ENCODE measurements around the gene BTBD19. TPM values are rescaled to one million over a fixed set of nuclear protein-coding genes. Genes with fewer than 3 reads are reported as not detected.

Gene BTBD19
- total RNA-seq, 1 donor from 2014 or later, result 1.4 TPM

DNA sequence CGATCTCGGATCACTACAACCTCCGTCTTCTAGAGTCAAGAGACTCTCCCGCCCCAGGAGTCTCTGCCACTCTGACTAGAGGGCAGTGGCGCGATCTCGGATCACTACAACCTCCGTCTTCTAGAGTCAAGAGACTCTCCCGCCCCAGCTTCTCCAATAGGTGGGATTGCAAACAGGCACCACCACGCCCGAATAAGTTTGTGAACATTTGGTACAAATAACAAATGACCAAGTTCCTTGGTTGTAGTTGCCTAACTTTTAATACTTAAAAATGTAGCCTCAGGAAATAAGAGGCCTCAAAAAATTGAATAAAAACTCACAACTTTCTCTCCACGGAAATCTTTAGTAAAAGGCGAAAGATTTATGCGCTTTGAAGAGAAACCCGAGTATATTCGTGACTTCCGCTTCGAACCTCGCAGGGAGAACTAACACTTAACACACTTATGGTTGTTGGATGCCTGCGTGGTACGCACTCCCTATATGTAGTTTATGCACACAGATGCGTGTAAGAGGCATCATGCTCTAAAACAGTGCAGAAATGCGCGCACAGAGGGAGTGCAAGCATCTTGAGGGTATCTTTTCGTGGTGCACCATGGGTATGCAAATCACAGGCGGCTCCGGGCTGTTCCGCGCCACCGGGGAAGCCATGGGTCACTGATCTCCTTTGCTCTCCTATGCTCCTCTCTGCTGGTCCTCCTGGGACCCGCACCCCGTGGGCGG, 11.4 kb downstream of the BTBD19 start:
- H3K4me2 ChIP-seq, result peak overlapping the region; percentile 71
- H3K9ac ChIP-seq, result peak overlapping the region; percentile 93
- DNase-seq (ENCODE audit: low spot score), result peak; percentile 93
- peak overlapping the region; percentile 80 for H3K4me3 Mint-ChIP-seq
- H3K9me3 Mint-ChIP-seq, result peaks cover 11% of the 10 kb centered on the region
- peaks cover 8% of the 10 kb centered on the region for H3K4me1 ChIP-seq
- no peaks in the 10 kb centered on the region for H3K36me3 ChIP-seq
- H3K36me3 Mint-ChIP-seq, result peaks cover 8% of the 10 kb centered on the region
- H3K27ac ChIP-seq, result peak overlapping the region; percentile 100
- no peaks in the 10 kb centered on the region for H4K20me1 ChIP-seq (ENCODE audit: low read depth)
- H3K79me2 ChIP-seq (ENCODE audit: low read depth), result no peaks in the 10 kb centered on the region
- no peaks in the 10 kb centered on the region for H3K27me3 ChIP-seq
- H3K4me3 ChIP-seq, result peak overlapping the region; percentile 39
- peak overlapping the region; percentile 78 for H2AFZ ChIP-seq (replicated peaks)
- peaks cover 17% of the 10 kb centered on the region for H3K27me3 Mint-ChIP-seq (ENCODE audit: insufficient read depth, low read depth)
- H3K27ac Mint-ChIP-seq, result peak overlapping the region; percentile 100
- H3K9me3 ChIP-seq (ENCODE audit: low read depth), result no peaks in the 10 kb centered on the region
- peaks cover 32% of the 10 kb centered on the region for H3K4me1 Mint-ChIP-seq
- TF ChIP-seq EZH2 (IDR thresholded peaks at IDR 0.05) (no peak), EZH2phosphoT487 (IDR thresholded peaks at IDR 0.05) (no peak)
- TF ChIP-seq, protein P1, sequence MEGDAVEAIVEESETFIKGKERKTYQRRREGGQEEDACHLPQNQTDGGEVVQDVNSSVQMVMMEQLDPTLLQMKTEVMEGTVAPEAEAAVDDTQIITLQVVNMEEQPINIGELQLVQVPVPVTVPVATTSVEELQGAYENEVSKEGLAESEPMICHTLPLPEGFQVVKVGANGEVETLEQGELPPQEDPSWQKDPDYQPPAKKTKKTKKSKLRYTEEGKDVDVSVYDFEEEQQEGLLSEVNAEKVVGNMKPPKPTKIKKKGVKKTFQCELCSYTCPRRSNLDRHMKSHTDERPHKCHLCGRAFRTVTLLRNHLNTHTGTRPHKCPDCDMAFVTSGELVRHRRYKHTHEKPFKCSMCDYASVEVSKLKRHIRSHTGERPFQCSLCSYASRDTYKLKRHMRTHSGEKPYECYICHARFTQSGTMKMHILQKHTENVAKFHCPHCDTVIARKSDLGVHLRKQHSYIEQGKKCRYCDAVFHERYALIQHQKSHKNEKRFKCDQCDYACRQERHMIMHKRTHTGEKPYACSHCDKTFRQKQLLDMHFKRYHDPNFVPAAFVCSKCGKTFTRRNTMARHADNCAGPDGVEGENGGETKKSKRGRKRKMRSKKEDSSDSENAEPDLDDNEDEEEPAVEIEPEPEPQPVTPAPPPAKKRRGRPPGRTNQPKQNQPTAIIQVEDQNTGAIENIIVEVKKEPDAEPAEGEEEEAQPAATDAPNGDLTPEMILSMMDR (IDR thresholded peaks at IDR 0.05), result peak; percentile 22
- peaks cover 31% of the 10 kb centered on the region for H3F3A ChIP-seq (ENCODE audit: low read depth)

DNA sequence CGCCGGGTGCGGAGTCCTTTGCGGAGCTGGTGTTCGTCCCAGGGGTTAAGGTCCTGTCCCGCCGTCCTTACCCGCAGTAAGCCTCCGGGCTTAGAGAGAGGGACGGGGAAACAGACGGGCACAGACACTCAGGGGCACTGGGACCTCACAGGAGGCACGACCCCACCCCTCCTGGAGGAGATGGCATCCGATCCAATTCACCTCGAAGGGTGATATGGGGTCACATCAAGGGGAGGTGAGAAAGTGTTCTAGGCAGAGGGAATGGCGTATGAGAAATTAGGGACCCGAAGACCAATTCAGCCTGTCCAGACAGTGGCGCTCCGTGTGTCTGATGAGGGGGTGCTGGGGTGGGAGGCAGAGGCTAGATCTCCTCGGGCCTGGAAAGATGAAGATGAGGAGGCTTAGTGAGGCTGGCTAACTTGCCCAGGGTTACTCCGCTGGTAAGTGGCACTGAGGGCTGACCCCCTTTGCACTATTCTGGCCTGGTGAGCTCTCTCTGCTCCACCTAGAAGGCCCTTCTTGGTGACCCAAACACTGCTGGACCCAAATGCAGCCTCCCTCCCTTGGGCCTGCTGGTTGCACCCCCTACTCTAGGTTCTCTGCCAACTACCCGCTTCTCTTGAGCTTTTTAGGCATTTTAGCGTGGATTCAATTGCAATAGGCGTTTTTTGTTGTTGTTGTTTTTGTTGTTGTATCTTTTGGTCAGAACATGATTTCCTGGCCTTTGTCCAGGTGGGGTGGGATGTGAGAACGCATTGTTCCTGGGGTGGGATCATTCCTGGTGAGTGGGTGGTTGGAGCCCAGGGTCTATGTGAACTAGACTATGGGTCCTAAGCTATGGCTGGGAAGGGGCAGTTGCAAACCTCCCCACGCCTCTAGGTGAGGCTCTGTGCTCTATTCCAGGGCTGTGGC, 12.3 kb downstream of the BTBD19 start:
- H3K27ac ChIP-seq, result no peak overlapping the region
- Mint-ChIP-seq H3K36me3 (peaks cover 2% of the 10 kb centered on the region), H3K4me1 (peaks cover 27% of the 10 kb centered on the region), H3K9me3 (peaks cover 11% of the 10 kb centered on the region), H3K27ac (peak overlapping the region; percentile 100), H3K4me3 (peak overlapping the region; percentile 80), H3K27me3 (ENCODE audit: insufficient read depth, low read depth) (peaks cover 12% of the 10 kb centered on the region)
- no peaks in the 10 kb centered on the region for H3K27me3 ChIP-seq
- TF ChIP-seq, protein P1 (IDR thresholded peaks at IDR 0.05), result no peak
- TF ChIP-seq EZH2 (IDR thresholded peaks at IDR 0.05) (no peak), EZH2phosphoT487 (IDR thresholded peaks at IDR 0.05) (no peak)
- H3K36me3 ChIP-seq, result no peaks in the 10 kb centered on the region
- peaks cover 8% of the 10 kb centered on the region for H3K4me1 ChIP-seq
- no peaks in the 10 kb centered on the region for H3K79me2 ChIP-seq (ENCODE audit: low read depth)
- peak overlapping the region; percentile 78 for H2AFZ ChIP-seq (replicated peaks)
- peaks cover 30% of the 10 kb centered on the region for H3F3A ChIP-seq (ENCODE audit: low read depth)
- H3K4me3 ChIP-seq, result peak overlapping the region; percentile 39
- DNase-seq (ENCODE audit: low spot score), result no peak
- no peaks in the 10 kb centered on the region for H4K20me1 ChIP-seq (ENCODE audit: low read depth)
- H3K9ac ChIP-seq, result no peak overlapping the region
- no peaks in the 10 kb centered on the region for H3K9me3 ChIP-seq (ENCODE audit: low read depth)
- H3K4me2 ChIP-seq, result peak overlapping the region; percentile 71

DNA sequence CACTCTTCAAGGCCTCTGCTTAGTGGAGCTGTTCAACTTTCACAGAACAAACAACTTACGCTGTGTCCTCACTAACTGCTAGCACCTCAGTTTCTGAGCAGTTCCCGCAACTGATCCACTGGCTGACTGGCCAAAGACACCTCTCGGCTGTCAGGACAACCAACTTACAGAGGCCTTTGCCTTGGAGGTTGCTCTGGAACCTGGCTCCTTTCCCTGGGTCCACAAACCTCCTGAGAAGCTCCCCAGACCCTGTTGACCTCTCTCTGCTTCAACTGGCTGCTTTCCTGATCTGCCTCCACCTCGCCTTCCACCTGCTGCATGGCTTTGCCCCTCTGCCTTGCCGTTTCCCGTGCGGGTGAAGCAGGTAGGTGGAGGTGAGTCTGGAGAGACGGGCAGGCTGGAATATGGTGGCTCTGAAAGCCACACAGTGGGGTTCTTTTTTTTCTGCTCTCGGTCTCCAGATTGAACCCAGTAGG, 13.0 kb downstream of the BTBD19 start:
- Histone ChIP-seq H3K27ac (no peak overlapping the region), H4K20me1 (ENCODE audit: low read depth) (no peaks in the 10 kb centered on the region), H3F3A (ENCODE audit: low read depth) (peaks cover 26% of the 10 kb centered on the region), H3K79me2 (ENCODE audit: low read depth) (no peaks in the 10 kb centered on the region), H3K4me2 (no peak overlapping the region), H3K9me3 (ENCODE audit: low read depth) (no peaks in the 10 kb centered on the region), H3K4me3 (no peak overlapping the region), H3K27me3 (no peaks in the 10 kb centered on the region), H2AFZ (replicated peaks) (no peak overlapping the region), H3K36me3 (no peaks in the 10 kb centered on the region), H3K9ac (no peak overlapping the region), H3K4me1 (peaks cover 8% of the 10 kb centered on the region)
- DNase-seq (ENCODE audit: low spot score), result no peak
- peak overlapping the region; percentile 80 for H3K27ac Mint-ChIP-seq
- peak overlapping the region; percentile 52 for H3K4me3 Mint-ChIP-seq
- H3K27me3 Mint-ChIP-seq (ENCODE audit: insufficient read depth, low read depth), result peaks cover 12% of the 10 kb centered on the region
- TF ChIP-seq, protein P1 (IDR thresholded peaks at IDR 0.05), result no peak
- TF ChIP-seq EZH2 (IDR thresholded peaks at IDR 0.05), result no peak
- TF ChIP-seq EZH2phosphoT487 (IDR thresholded peaks at IDR 0.05), result no peak
- H3K9me3 Mint-ChIP-seq, result peaks cover 11% of the 10 kb centered on the region
- H3K36me3 Mint-ChIP-seq, result peaks cover 2% of the 10 kb centered on the region
- H3K4me1 Mint-ChIP-seq, result peaks cover 27% of the 10 kb centered on the region

All from neural progenitor cell (in vitro differentiated cells).